ENCODE results near the gene CCDC169.
A peak's percentile ranks its signal among the peaks of the same experiment; 100 is the strongest.

The CCDC169 gene

DNA sequence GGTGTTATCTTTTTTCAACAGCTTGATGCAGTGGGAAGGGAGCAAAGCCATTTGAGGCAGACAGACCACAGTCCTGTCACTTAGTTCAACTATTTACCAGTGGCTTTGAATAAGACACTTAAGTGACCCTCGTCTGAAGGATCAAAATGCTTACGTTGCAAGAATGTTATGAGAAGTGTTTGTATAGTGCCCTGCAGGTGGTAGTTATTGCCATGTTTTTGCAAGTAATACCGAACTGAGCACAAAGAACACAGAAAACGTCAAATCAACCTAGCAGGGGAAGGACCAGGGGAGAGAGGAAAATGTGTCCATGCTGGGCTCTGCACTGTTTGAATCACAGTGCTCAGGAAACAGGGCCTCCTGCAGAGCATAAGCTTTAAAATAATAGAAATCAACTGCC lies 86.0 kb downstream of the CCDC169 start:
- no peak overlapping the region for H3K4me3 ChIP-seq (replicated peaks; ENCODE audit: low read depth, low read length)
- no peak for DNase-seq (ENCODE audit: low read depth)
- no peak for TF ChIP-seq CTCF (IDR thresholded peaks at IDR 0.05; ENCODE audit: low read length, missing control alignments)

DNA sequence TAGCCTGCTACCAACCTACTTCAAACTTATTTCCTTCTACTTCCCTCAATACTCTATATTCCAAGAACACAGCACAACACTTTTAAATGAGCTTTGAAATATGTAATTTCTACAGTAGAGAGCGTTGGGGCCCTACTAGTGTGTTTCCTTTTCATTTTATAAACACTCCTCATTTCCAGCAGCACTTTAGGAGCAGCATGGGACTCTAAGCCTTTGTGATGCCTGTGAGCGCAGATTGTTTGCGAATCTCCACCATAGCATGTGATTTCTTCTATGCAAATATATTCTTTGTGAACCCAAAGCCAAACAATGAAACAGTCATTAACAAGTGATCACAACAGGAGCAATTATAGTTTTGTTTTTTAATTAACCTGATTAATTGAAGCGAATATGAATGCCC lies 86.9 kb downstream of the CCDC169 start:
- no peak for DNase-seq (ENCODE audit: low read depth)
- H3K4me3 ChIP-seq (replicated peaks; ENCODE audit: low read depth, low read length): no peak overlapping the region
- no peak for TF ChIP-seq CTCF (IDR thresholded peaks at IDR 0.05; ENCODE audit: low read length, missing control alignments)

GRCh38 chr13:36207672-36208071 lies 89.9 kb downstream of the CCDC169 start:
- H3K4me3 ChIP-seq (replicated peaks; ENCODE audit: low read depth, low read length): no peak overlapping the region
- DNase-seq (ENCODE audit: low read depth): peak; percentile 9
- TF ChIP-seq CTCF (IDR thresholded peaks at IDR 0.05; ENCODE audit: low read length, missing control alignments): no peak

DNA sequence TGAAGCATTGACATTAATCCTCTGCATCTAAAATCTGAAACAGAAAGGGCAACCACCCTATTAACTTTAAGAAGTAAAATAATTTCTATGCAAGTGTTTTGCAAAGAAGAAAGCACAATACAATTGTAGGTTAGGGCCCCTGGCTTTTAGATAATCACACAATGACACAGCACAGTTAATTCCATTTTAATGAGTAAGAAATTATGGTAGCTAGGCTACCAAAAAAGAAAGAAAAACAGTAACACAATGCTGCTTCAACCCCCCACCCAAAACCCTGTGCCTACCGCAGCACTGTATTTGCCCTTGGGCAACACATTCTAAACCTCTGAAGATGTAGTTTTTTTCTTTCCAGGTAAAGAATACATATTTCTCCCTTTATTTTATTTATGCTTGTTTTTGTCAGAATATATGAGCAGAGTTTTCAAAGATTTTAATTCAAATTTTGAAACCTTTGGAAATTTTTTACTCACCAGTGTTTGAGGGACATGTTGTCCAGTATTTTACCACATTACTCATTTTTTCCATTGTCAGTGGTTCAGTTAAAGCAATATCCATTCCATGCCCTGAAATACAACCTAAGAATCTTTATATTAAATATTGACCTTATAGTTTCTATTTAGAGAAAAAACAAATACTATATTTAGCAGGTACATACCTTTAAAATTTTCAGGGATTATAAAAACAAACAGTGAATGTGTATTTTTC lies 104.3 kb downstream of the CCDC169 start:
- no peak overlapping the region for H3K4me3 ChIP-seq (replicated peaks; ENCODE audit: low read depth, low read length)
- peak; percentile 57 for DNase-seq (ENCODE audit: low read depth)
- no peak for TF ChIP-seq CTCF (IDR thresholded peaks at IDR 0.05; ENCODE audit: low read length, missing control alignments)

DNA sequence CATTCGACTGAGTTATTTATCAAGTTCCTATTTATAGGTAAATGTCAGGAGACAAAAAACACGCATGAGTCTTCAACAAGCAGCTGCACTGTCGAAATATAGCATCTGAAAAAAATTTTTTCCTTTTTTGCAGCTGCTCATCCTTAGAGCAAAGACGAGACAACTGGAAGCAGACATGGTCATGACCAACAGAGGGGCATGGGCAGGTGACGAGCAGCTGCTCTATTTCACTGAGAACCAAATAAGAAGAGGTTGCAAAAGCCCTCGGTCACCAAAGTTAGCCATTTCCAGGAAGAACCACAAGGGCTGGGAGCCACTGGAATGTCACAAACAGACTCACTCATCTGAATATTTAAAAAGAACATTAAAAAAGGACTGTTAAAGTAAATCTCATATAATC lies 105.4 kb downstream of the CCDC169 start:
- no peak for TF ChIP-seq CTCF (IDR thresholded peaks at IDR 0.05; ENCODE audit: low read length, missing control alignments)
- H3K4me3 ChIP-seq (replicated peaks; ENCODE audit: low read depth, low read length): no peak overlapping the region
- peak; percentile 7 for DNase-seq (ENCODE audit: low read depth)

GRCh38 chr13:36190771-36191170 lies 106.8 kb downstream of the CCDC169 start:
- TF ChIP-seq CTCF (IDR thresholded peaks at IDR 0.05; ENCODE audit: low read length, missing control alignments): no peak
- peak; percentile 14 for DNase-seq (ENCODE audit: low read depth)
- no peak overlapping the region for H3K4me3 ChIP-seq (replicated peaks; ENCODE audit: low read depth, low read length)

- TF ChIP-seq CTCF (IDR thresholded peaks at IDR 0.05; ENCODE audit: low read length, missing control alignments): no peak
- DNase-seq (ENCODE audit: low read depth): no peak
- H3K4me3 ChIP-seq (replicated peaks; ENCODE audit: low read depth, low read length): no peak overlapping the region
Observed at GRCh38 chr13:36188441-36188840, 109.2 kb downstream of the CCDC169 start.
